Activated naive CD4-positive, alpha-beta T cell treated with anti-CD3 and anti-CD28 coated beads, Interleukin-2, amount 10 ng/mL, durations not matched to agents 7 days and 5 days (primary cell): ENCODE results near the gene ANKRD60.
A peak's percentile ranks its signal among the peaks of the same experiment; 100 is the strongest.

Source experiments
- CTCF ChIA-PET: fragments of 350-600 bp; sonication (Branson Sonifier 250); formaldehyde crosslinking; loops from one replicate; lab custom pipeline; 2021; ENCODE audit warnings: antibody characterized with exemption; lab: Charles Lee
- DNase-seq: peaks from one replicate; pipeline ENCODE4 v3.0.0-alpha.2; 2020
- H3K27ac Mint-ChIP-seq: one replicate; pipeline ENCODE4 v1.8.0; 2021; ENCODE audit warnings: mild to moderate bottlenecking, moderate library complexity, mixed read lengths
- H3K27me3 Mint-ChIP-seq: one replicate; pipeline ENCODE4 v1.8.0; 2021; ENCODE audit warnings: mild to moderate bottlenecking, mixed read lengths
- H3K36me3 Mint-ChIP-seq: one replicate; pipeline ENCODE4 v1.8.0; 2021; ENCODE audit warnings: mixed read lengths
- H3K4me1 Mint-ChIP-seq: one replicate; pipeline ENCODE4 v1.8.0; 2021; ENCODE audit warnings: mixed read lengths
- H3K4me3 Mint-ChIP-seq: one replicate; pipeline ENCODE4 v1.8.0; 2021; ENCODE audit warnings: mild to moderate bottlenecking, moderate library complexity, mixed read lengths
- H3K9me3 Mint-ChIP-seq: one replicate; pipeline ENCODE4 v1.8.0; 2021; ENCODE audit warnings: mixed read lengths

The ANKRD60 gene

GRCh38 chr20:58182521-58183140, 45.8 kb downstream of the ANKRD60 start:
- CTCF ChIA-PET, result interaction anchor here (1.2 to 1.8 kb wide), 2 partner anchors 29 to 586 kb away, joined by 3 to 4 read pairs; no protein-coding TSS in a partner anchor
- DNase-seq, result no peak
- no peak overlapping the region for H3K27ac Mint-ChIP-seq
- no peaks in the 10 kb centered on the region for H3K36me3 Mint-ChIP-seq
- H3K27me3 Mint-ChIP-seq, result peaks cover 58% of the 10 kb centered on the region
- H3K9me3 Mint-ChIP-seq, result peaks cover 2% of the 10 kb centered on the region
- H3K4me1 Mint-ChIP-seq, result peaks cover 5% of the 10 kb centered on the region
- H3K4me3 Mint-ChIP-seq, result no peak overlapping the region

DNA sequence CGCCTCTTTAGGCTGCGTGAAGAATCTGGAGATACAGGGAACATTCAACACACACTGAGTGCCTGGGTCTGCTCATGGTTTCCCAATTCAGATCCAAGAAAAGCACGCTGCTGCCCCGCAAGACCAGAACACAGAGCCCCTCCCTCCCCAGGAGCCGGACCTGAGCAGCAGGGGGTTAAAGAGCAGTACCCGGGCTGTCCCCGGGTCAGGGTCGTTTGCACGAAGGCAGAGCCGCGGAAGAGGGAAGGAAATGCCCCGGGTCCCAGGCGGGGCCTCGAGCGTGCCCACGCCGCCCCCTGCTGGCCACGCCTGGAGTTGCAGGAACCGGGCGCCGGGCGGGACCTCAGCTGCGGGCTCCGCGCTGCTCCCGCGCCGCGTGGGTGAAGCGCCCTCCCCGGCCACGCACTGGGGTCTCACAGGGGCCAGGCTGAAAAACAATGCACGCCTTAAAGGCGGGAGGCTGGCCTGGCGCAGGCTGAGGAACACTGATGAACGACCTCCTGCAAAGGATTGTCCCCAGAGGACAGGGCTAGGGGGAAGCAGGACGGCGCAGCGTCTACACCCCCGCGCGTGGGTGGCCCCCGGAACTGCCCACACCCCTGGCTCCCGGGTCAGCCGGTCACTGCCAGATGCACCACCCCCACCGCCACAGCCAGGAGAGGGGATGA, 48.9 kb downstream of the ANKRD60 start:
- CTCF ChIA-PET, result interaction anchor here (1.1 to 1.8 kb wide), 8 partner anchors 9 to 559 kb away, joined by 3 to 7 read pairs (median 4); partner anchors contain the start of gene ZBP1
- Mint-ChIP-seq H3K9me3 (peaks cover 2% of the 10 kb centered on the region), H3K4me3 (peak overlapping the region; percentile 43), H3K27ac (no peak overlapping the region), H3K36me3 (no peaks in the 10 kb centered on the region), H3K4me1 (peaks cover 5% of the 10 kb centered on the region), H3K27me3 (peaks cover 66% of the 10 kb centered on the region)
- DNase-seq, result peak; percentile 70

GRCh38 chr20:58179083-58179431, 49.4 kb downstream of the ANKRD60 start:
- Mint-ChIP-seq H3K36me3 (no peaks in the 10 kb centered on the region), H3K9me3 (no peaks in the 10 kb centered on the region), H3K4me1 (peaks cover 5% of the 10 kb centered on the region), H3K27ac (no peak overlapping the region), H3K27me3 (peaks cover 69% of the 10 kb centered on the region), H3K4me3 (no peak overlapping the region)
- DNase-seq, result no peak
- CTCF ChIA-PET, result interaction anchor here (1.3 to 1.5 kb wide), 2 partner anchors 92 to 556 kb away, joined by 4 to 7 read pairs; no protein-coding TSS in a partner anchor

DNA sequence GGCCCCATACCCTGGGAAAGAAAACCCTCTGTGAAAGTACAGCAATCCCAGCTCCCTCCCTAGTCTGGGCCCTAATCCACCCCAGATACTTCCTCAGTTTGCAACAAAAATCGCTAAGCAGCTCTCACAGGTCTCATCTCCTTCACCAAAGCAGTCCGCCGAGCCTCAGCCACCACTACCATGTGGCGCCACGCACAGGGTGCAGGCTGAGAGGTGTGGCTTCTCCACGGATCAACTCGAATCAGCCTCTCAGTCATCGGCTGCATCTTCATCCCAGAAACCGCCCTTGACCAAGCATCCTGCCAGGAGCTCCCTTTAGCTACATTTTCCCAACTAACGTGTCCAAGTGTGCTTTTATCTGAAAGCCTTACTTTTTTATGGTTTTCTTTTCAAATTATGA, 50.7 kb downstream of the ANKRD60 start:
- no peaks in the 10 kb centered on the region for H3K9me3 Mint-ChIP-seq
- no peak overlapping the region for H3K4me3 Mint-ChIP-seq
- H3K4me1 Mint-ChIP-seq, result peaks cover 5% of the 10 kb centered on the region
- H3K27ac Mint-ChIP-seq, result no peak overlapping the region
- CTCF ChIA-PET, result interaction anchor here (1.0 to 1.2 kb wide), 2 partner anchors 86 to 555 kb away, joined by 3 to 4 read pairs; no protein-coding TSS in a partner anchor
- H3K27me3 Mint-ChIP-seq, result peaks cover 68% of the 10 kb centered on the region
- no peak for DNase-seq
- H3K36me3 Mint-ChIP-seq, result no peaks in the 10 kb centered on the region

DNA sequence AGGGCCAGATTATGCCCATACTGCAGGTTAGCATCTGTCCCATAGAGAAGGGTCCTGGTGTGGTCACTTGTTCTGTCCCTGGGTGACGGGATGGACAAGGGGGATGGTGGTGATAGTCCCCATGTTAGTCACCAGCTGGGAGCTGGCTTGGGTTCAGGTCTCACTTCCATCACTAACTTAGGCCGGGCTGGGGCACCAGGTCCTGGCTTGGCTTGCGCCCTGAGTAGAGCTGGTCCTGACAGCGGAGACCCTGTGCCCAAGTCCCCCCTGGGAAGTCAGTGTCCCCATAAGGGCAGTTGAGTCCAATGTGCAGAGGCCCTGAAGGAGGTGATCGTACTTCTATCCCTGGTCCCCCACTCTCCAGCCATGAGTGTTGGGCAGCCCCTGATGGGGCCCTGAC, 52.6 kb downstream of the ANKRD60 start:
- Mint-ChIP-seq H3K27ac (no peak overlapping the region), H3K36me3 (no peaks in the 10 kb centered on the region), H3K9me3 (no peaks in the 10 kb centered on the region), H3K4me1 (peaks cover 8% of the 10 kb centered on the region), H3K27me3 (peaks cover 52% of the 10 kb centered on the region), H3K4me3 (no peak overlapping the region)
- no peak for DNase-seq
- CTCF ChIA-PET, result no interaction called here

DNA sequence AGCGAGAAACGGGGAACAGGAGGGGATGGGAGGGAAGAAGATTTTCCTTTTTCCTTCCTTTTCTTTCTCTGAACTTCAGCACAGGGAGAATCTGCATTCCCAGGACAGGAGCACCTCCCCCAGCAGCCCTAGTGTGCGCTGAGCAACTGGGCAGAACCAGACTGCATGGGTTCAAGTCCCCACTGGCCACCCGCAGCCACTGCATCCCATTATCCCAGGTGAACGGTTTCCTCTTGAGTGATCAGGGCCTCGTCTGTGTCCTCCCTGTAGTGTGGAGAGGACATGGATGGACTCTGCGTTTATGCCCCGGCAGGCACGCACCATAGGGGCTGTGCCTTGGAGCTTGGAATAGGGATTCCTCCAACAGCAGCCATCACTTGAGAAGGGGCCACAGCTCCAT, 53.0 kb downstream of the ANKRD60 start:
- H3K36me3 Mint-ChIP-seq, result no peaks in the 10 kb centered on the region
- no peak overlapping the region for H3K4me3 Mint-ChIP-seq
- H3K27ac Mint-ChIP-seq, result no peak overlapping the region
- DNase-seq, result no peak
- H3K9me3 Mint-ChIP-seq, result no peaks in the 10 kb centered on the region
- CTCF ChIA-PET, result no interaction called here
- peaks cover 48% of the 10 kb centered on the region for H3K27me3 Mint-ChIP-seq
- H3K4me1 Mint-ChIP-seq, result peaks cover 8% of the 10 kb centered on the region

GRCh38 chr20:58174708-58175280, 53.7 kb downstream of the ANKRD60 start:
- Mint-ChIP-seq H3K36me3 (no peaks in the 10 kb centered on the region), H3K27me3 (peaks cover 41% of the 10 kb centered on the region), H3K4me3 (no peak overlapping the region), H3K4me1 (peaks cover 8% of the 10 kb centered on the region), H3K9me3 (no peaks in the 10 kb centered on the region), H3K27ac (no peak overlapping the region)
- DNase-seq, result no peak
- CTCF ChIA-PET, result no interaction called here

DNA sequence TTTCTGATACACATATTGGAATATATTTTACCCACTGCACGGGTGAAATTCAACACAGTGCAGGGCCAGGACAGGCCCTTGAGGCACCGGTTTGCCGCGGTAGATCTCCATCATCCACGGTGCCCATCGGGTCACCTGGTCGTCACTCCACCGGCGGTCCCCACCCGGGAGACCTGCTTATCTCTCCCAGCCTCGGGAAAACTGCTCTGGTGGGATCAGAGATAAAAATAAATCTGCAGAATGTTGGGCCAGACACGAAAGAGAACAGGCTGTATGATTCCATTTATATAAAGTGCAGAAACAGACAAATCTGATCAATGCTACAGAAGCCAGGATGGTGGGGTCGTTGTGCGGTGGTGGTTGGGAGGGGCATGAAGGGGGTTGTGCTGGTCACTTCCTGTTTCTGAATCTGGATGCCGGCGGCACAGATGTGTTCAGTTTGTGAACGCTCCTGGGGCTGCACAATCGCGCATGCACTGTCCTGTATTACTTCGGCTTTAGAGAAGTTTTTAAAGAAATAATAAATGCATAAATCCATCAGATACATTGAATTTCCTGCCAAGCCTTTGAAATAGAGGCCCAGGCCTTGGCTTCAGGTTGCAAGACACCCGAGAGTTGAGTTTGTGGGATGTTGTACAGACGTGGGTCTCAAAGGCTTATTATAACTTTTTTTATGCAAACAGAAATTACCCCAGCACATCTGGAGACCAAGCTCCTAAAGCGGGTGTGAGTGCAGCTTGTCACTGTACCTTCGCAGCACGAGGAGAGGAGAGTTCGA, 54.3 kb downstream of the ANKRD60 start:
- Mint-ChIP-seq H3K4me3 (no peak overlapping the region), H3K27ac (no peak overlapping the region), H3K4me1 (peaks cover 5% of the 10 kb centered on the region), H3K27me3 (peaks cover 34% of the 10 kb centered on the region), H3K9me3 (no peaks in the 10 kb centered on the region), H3K36me3 (no peaks in the 10 kb centered on the region)
- DNase-seq, result no peak
- CTCF ChIA-PET, result no interaction called here

GRCh38 chr20:58173091-58173490, 55.4 kb downstream of the ANKRD60 start:
- Mint-ChIP-seq H3K27ac (no peak overlapping the region), H3K9me3 (no peaks in the 10 kb centered on the region), H3K4me3 (no peak overlapping the region), H3K36me3 (no peaks in the 10 kb centered on the region), H3K4me1 (peaks cover 4% of the 10 kb centered on the region), H3K27me3 (peaks cover 29% of the 10 kb centered on the region)
- CTCF ChIA-PET, result no interaction called here
- DNase-seq, result no peak

- no peak for DNase-seq
- Mint-ChIP-seq H3K9me3 (no peaks in the 10 kb centered on the region), H3K36me3 (no peaks in the 10 kb centered on the region), H3K27me3 (peaks cover 25% of the 10 kb centered on the region), H3K4me1 (peaks cover 4% of the 10 kb centered on the region), H3K4me3 (no peak overlapping the region), H3K27ac (no peak overlapping the region)
- CTCF ChIA-PET, result no interaction called here
Measured at GRCh38 chr20:58171796-58172425, 56.5 kb downstream of the ANKRD60 start.

- no peak overlapping the region for H3K27ac Mint-ChIP-seq
- H3K9me3 Mint-ChIP-seq, result no peaks in the 10 kb centered on the region
Measured at GRCh38 chr20:58169450-58169849, 59.0 kb downstream of the ANKRD60 start.

DNA sequence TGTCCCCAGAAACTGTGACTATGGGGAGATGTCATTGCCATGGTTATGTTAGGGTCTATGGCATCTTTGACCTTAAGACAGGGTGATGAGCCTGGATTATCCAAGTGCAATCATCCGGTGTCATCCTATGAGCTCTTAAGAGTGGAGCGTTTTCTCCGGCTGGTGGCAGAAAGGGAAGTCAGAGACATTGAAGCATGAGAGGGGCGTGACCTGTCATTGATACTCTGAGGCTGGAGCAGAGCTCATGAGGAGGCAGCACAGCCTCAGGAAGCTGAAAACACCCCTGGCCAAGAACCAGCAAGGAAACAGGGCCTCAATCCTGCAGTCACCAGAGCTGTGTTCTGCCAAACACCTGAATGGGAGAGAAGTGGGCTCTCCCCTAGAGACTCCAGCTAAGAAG, 59.6 kb downstream of the ANKRD60 start:
- peaks cover 4% of the 10 kb centered on the region for H3K4me1 Mint-ChIP-seq
- no peak overlapping the region for H3K27ac Mint-ChIP-seq
- H3K36me3 Mint-ChIP-seq, result no peaks in the 10 kb centered on the region
- no peaks in the 10 kb centered on the region for H3K9me3 Mint-ChIP-seq
- no peak overlapping the region for H3K4me3 Mint-ChIP-seq
- DNase-seq, result no peak
- peaks cover 9% of the 10 kb centered on the region for H3K27me3 Mint-ChIP-seq
- CTCF ChIA-PET, result no interaction called here

More at GRCh38 chr20:58169450-58169849, 59.0 kb downstream of the ANKRD60 start:
- CTCF ChIA-PET, result interaction anchor here (1.0 to 2.1 kb wide), 2 partner anchors 11 to 15 kb away, joined by 3 to 5 read pairs; no protein-coding TSS in a partner anchor
- Mint-ChIP-seq H3K27me3 (peaks cover 13% of the 10 kb centered on the region), H3K4me3 (no peak overlapping the region), H3K36me3 (no peaks in the 10 kb centered on the region), H3K4me1 (peaks cover 4% of the 10 kb centered on the region)
- no peak for DNase-seq

DNA sequence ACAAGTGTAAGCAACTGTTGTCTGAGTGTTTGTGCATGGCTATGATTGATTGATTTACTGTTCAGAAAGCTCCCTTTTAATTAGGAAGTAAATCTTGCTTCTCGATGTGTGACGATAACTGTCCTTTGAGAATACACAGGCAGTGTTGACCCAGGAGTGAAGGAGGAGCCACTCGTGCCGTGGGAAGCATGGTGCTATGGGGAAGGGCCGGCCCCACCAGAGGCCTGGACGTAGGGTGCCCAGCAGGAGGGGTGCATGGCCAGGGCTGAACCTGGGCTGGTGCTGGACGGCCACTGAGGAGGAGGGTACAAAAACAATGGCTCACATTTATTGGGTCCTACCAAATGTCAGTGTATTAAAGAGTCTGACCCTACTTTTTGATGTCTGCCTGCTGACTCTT, 60.7 kb downstream of the ANKRD60 start:
- Mint-ChIP-seq H3K4me3 (no peak overlapping the region), H3K4me1 (peaks cover 4% of the 10 kb centered on the region), H3K9me3 (no peaks in the 10 kb centered on the region), H3K27ac (no peak overlapping the region), H3K36me3 (no peaks in the 10 kb centered on the region), H3K27me3 (peaks cover 9% of the 10 kb centered on the region)
- no peak for DNase-seq
- CTCF ChIA-PET, result interaction anchor here (0.6 to 1.1 kb wide), 3 partner anchors 12 to 550 kb away, joined by 3 to 4 read pairs (median 3); no protein-coding TSS in a partner anchor
